NT2/D1 (cell line): ENCODE data around the gene PTPRN2.

Experiments
- SUZ12 ChIP-seq: IDR thresholded peaks from 2 replicates; pipeline ENCODE4 v1.6.1; 2011; ENCODE audit not compliant: insufficient read length, insufficient read depth; ENCODE audit errors: extremely low read depth
- YY1 ChIP-seq: IDR thresholded peaks from 2 replicates; pipeline ENCODE4 v1.6.1; 2011; ENCODE audit not compliant: insufficient read length, insufficient read depth
- ZNF274 ChIP-seq: IDR thresholded peaks from 2 replicates; pipeline ENCODE4 v1.6.1; 2011; ENCODE audit warnings: mild to moderate bottlenecking, low read depth, low read length

GRCh38 chr7:157832866-157833607 is 754.6 kb downstream of the PTPRN2 start:
- TF ChIP-seq YY1 (no peak), ZNF274 (no peak), SUZ12 (no peak)
